Ovary (tissue), 3 donors: ENCODE results near the gene APBA2.

Experiments used
- EP300 ChIP-seq: sonication (generic); formaldehyde crosslinking; IDR thresholded peaks from one replicate; pipeline ENCODE4 v1.6.1; 2017; ENCODE audit warnings: antibody characterized with exemption
- POLR2A ChIP-seq: fragments of 450-650 bp; IDR thresholded peaks from one replicate; pipeline ENCODE4 v1.6.1; 2017; ENCODE audit warnings: antibody characterized with exemption, mild to moderate bottlenecking, moderate library complexity
- TF ChIP-seq, protein P1 (sequence below), 3 donors: fragments of 450-650 bp in 2 of 3; fragments of 200-600 bp in 1 of 3; IDR thresholded peaks; one replicate each; pipeline versions ENCODE4 v1.5.1 to v1.8.0; 2016 to 2022; ENCODE audit warnings: antibody characterized with exemption in 3 of 3, mild to moderate bottlenecking in 1 of 3
- donor health status: DM: no; HTN: no; CAD: no.

DNA sequence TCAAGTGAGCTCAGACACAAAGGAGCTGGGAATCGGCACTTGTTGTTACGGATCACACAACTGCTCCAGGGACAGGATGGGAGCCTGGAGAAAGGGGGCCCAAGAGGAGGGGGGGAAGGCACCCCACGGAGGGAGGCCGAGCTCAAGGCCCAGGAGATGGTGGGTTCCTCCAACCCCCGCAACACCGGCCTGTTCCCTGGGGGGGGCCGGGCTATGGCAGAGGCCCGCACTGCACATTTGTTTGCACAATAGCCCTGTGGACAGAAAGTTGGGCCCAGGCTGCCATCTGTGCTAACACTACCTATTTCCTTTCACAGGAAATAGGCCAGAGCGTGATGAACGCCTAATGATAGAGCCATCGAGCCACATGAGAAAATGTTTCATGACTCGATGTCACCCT, 236.7 kb downstream of the APBA2 start:
- TF ChIP-seq, protein P1, sequence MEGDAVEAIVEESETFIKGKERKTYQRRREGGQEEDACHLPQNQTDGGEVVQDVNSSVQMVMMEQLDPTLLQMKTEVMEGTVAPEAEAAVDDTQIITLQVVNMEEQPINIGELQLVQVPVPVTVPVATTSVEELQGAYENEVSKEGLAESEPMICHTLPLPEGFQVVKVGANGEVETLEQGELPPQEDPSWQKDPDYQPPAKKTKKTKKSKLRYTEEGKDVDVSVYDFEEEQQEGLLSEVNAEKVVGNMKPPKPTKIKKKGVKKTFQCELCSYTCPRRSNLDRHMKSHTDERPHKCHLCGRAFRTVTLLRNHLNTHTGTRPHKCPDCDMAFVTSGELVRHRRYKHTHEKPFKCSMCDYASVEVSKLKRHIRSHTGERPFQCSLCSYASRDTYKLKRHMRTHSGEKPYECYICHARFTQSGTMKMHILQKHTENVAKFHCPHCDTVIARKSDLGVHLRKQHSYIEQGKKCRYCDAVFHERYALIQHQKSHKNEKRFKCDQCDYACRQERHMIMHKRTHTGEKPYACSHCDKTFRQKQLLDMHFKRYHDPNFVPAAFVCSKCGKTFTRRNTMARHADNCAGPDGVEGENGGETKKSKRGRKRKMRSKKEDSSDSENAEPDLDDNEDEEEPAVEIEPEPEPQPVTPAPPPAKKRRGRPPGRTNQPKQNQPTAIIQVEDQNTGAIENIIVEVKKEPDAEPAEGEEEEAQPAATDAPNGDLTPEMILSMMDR (IDR thresholded peaks at IDR 0.05): no peak
- TF ChIP-seq POLR2A: no peak
- TF ChIP-seq EP300: no peak
